ENCODE data around the gene IL4R. TPM values are rescaled to one million over a fixed set of nuclear protein-coding genes. Genes with fewer than 3 reads are reported as not detected.

IL4R gene
- total RNA-seq, 1 experiment from 2014 or later, result 75.1 TPM

- no peaks in the 10 kb centered on the region for H3K4me1 ChIP-seq
- no peak for DNase-seq
- H3K27me3 ChIP-seq, result no peaks in the 10 kb centered on the region
- H3K4me3 ChIP-seq, result no peak overlapping the region
- H3K9me3 ChIP-seq (replicated peaks), result no peaks in the 10 kb centered on the region
- no peak overlapping the region for H3K27ac ChIP-seq
- peaks cover 63% of the 10 kb centered on the region for H3K36me3 ChIP-seq
Observed at GRCh38 chr16:27341971-27342370, 28.2 kb downstream of the IL4R start.

- peaks cover 65% of the 10 kb centered on the region for H3K36me3 ChIP-seq
- no peak overlapping the region for H3K4me3 ChIP-seq
- H3K4me1 ChIP-seq, result no peaks in the 10 kb centered on the region
- H3K9me3 ChIP-seq (replicated peaks), result no peaks in the 10 kb centered on the region
- DNase-seq, result peak; percentile 51 to 54
- no peaks in the 10 kb centered on the region for H3K27me3 ChIP-seq
- peak overlapping the region; percentile 30; the same call in 1 of the 2 replicates for H3K27ac ChIP-seq
Observed at GRCh38 chr16:27344721-27345120, 30.9 kb downstream of the IL4R start.

GRCh38 chr16:27345201-27345600 is 31.4 kb downstream of the IL4R start:
- no peak overlapping the region for H3K27ac ChIP-seq
- H3K9me3 ChIP-seq (replicated peaks), result no peaks in the 10 kb centered on the region
- H3K36me3 ChIP-seq, result peaks cover 62% of the 10 kb centered on the region
- no peak overlapping the region for H3K4me3 ChIP-seq
- H3K4me1 ChIP-seq, result no peaks in the 10 kb centered on the region
- H3K27me3 ChIP-seq, result no peaks in the 10 kb centered on the region
- no peak for DNase-seq

GRCh38 chr16:27346819-27347218 is 33.0 kb downstream of the IL4R start:
- no peak overlapping the region for H3K27ac ChIP-seq
- no peaks in the 10 kb centered on the region for H3K27me3 ChIP-seq
- peaks cover 72% of the 10 kb centered on the region for H3K36me3 ChIP-seq
- no peak overlapping the region for H3K4me3 ChIP-seq
- no peaks in the 10 kb centered on the region for H3K9me3 ChIP-seq (replicated peaks)
- H3K4me1 ChIP-seq, result no peaks in the 10 kb centered on the region
- DNase-seq, result no peak

GRCh38 chr16:27347930-27348685 is 34.3 kb downstream of the IL4R start:
- no peak overlapping the region for H3K27ac ChIP-seq
- no peaks in the 10 kb centered on the region for H3K9me3 ChIP-seq (replicated peaks)
- H3K36me3 ChIP-seq, result peaks cover 72% of the 10 kb centered on the region
- no peaks in the 10 kb centered on the region for H3K4me1 ChIP-seq
- peak in 1 of 2 experiments; percentile 44 for DNase-seq
- H3K4me3 ChIP-seq, result no peak overlapping the region
- no peaks in the 10 kb centered on the region for H3K27me3 ChIP-seq

GRCh38 chr16:27349276-27349675 is 35.5 kb downstream of the IL4R start:
- Histone ChIP-seq H3K27ac (no peak overlapping the region), H3K9me3 (replicated peaks) (no peaks in the 10 kb centered on the region), H3K36me3 (peaks cover 80% of the 10 kb centered on the region), H3K27me3 (no peaks in the 10 kb centered on the region), H3K4me3 (no peak overlapping the region), H3K4me1 (no peaks in the 10 kb centered on the region)
- DNase-seq, result no peak

GRCh38 chr16:27350006-27350405 is 36.2 kb downstream of the IL4R start:
- Histone ChIP-seq H3K27me3 (no peaks in the 10 kb centered on the region), H3K4me3 (no peak overlapping the region), H3K27ac (no peak overlapping the region), H3K4me1 (no peaks in the 10 kb centered on the region), H3K9me3 (replicated peaks) (no peaks in the 10 kb centered on the region), H3K36me3 (peaks cover 87% of the 10 kb centered on the region)
- peak in 1 of 2 experiments; percentile 48 for DNase-seq

- no peaks in the 10 kb centered on the region for H3K9me3 ChIP-seq (replicated peaks)
- H3K4me1 ChIP-seq, result no peaks in the 10 kb centered on the region
- H3K27me3 ChIP-seq, result no peaks in the 10 kb centered on the region
- no peak overlapping the region for H3K27ac ChIP-seq
- peaks cover 87% of the 10 kb centered on the region for H3K36me3 ChIP-seq
- no peak overlapping the region for H3K4me3 ChIP-seq
- DNase-seq, result no peak
Observed at GRCh38 chr16:27351989-27352388, 38.2 kb downstream of the IL4R start.

GRCh38 chr16:27353853-27354252 is 40.1 kb downstream of the IL4R start:
- no peak overlapping the region for H3K27ac ChIP-seq

GRCh38 chr16:27355610-27356009 is 41.8 kb downstream of the IL4R start:
- no peaks in the 10 kb centered on the region for H3K4me1 ChIP-seq
- no peaks in the 10 kb centered on the region for H3K27me3 ChIP-seq
- H3K4me3 ChIP-seq, result no peak overlapping the region
- no peak overlapping the region for H3K27ac ChIP-seq
- H3K36me3 ChIP-seq, result peaks cover 84% of the 10 kb centered on the region
- DNase-seq, result peak; percentile 25 to 42
- no peaks in the 10 kb centered on the region for H3K9me3 ChIP-seq (replicated peaks)

More at GRCh38 chr16:27353853-27354252, 40.1 kb downstream of the IL4R start:
- Histone ChIP-seq H3K9me3 (replicated peaks) (no peaks in the 10 kb centered on the region), H3K36me3 (peaks cover 83% of the 10 kb centered on the region), H3K4me3 (no peak overlapping the region), H3K27me3 (no peaks in the 10 kb centered on the region), H3K4me1 (no peaks in the 10 kb centered on the region)
- DNase-seq, result no peak

- Histone ChIP-seq H3K36me3 (peaks cover 83% of the 10 kb centered on the region), H3K9me3 (replicated peaks) (no peaks in the 10 kb centered on the region), H3K27me3 (no peaks in the 10 kb centered on the region), H3K4me1 (no peaks in the 10 kb centered on the region), H3K27ac (no peak overlapping the region), H3K4me3 (no peak overlapping the region)
- DNase-seq, result no peak
Observed at GRCh38 chr16:27356794-27357193, 43.0 kb downstream of the IL4R start.

GRCh38 chr16:27359051-27359450 is 45.3 kb downstream of the IL4R start:
- peaks cover 80% of the 10 kb centered on the region for H3K36me3 ChIP-seq
- H3K4me3 ChIP-seq, result no peak overlapping the region
- DNase-seq, result no peak
- H3K9me3 ChIP-seq (replicated peaks), result no peaks in the 10 kb centered on the region
- H3K27ac ChIP-seq, result no peak overlapping the region
- no peaks in the 10 kb centered on the region for H3K4me1 ChIP-seq
- H3K27me3 ChIP-seq, result no peaks in the 10 kb centered on the region

GRCh38 chr16:27359615-27360014 is 45.8 kb downstream of the IL4R start:
- Histone ChIP-seq H3K27ac (no peak overlapping the region), H3K4me3 (no peak overlapping the region), H3K36me3 (peaks cover 80% of the 10 kb centered on the region), H3K27me3 (no peaks in the 10 kb centered on the region), H3K4me1 (no peaks in the 10 kb centered on the region), H3K9me3 (replicated peaks) (no peaks in the 10 kb centered on the region)
- no peak for DNase-seq

GRCh38 chr16:27361987-27362386 is 48.2 kb downstream of the IL4R start:
- no peaks in the 10 kb centered on the region for H3K27me3 ChIP-seq
- H3K9me3 ChIP-seq (replicated peaks), result no peaks in the 10 kb centered on the region
- no peaks in the 10 kb centered on the region for H3K4me1 ChIP-seq
- DNase-seq, result no peak
- H3K4me3 ChIP-seq, result no peak overlapping the region
- H3K36me3 ChIP-seq, result peaks cover 62% of the 10 kb centered on the region
- H3K27ac ChIP-seq, result no peak overlapping the region

GRCh38 chr16:27362570-27363245 is 48.9 kb downstream of the IL4R start:
- H3K4me3 ChIP-seq, result no peak overlapping the region
- no peak for DNase-seq
- H3K36me3 ChIP-seq, result peaks cover 59% of the 10 kb centered on the region
- H3K27ac ChIP-seq, result no peak overlapping the region
- no peaks in the 10 kb centered on the region for H3K4me1 ChIP-seq
- no peaks in the 10 kb centered on the region for H3K9me3 ChIP-seq (replicated peaks)
- no peaks in the 10 kb centered on the region for H3K27me3 ChIP-seq
